NCI-H2107 (cell line): ENCODE measurements around the gene WAS.

Experiments
- DNase-seq: peaks from one replicate; lab custom pipeline; 2025; lab: John Stamatoyannopoulos, UW

Gene WAS

GRCh38 chrX:48711929-48712505 is 28.4 kb downstream of the WAS start:
- DNase-seq = no peak

DNA sequence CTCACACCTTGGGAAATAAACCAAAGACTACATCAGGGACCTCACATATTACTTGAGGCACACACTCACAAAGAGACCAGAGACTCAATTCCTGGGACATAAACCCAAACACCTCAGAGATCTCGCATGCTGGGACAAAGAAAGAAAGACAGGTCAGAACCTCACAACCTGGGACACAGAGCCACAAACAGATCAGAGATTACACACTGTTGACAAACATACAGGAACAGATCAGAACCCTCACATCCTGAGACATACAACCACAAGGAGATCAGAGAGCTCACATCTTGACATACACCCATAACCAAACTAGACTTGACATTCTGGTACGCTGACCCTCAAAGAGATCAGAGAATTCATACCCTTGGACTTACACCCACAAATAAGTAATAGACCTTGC is 30.2 kb downstream of the WAS start:
- DNase-seq = no peak

GRCh38 chrX:48714573-48714972 is 31.0 kb downstream of the WAS start:
- no peak for DNase-seq

- DNase-seq = no peak
These were observed 31.5 kb downstream of the WAS start for GRCh38 chrX:48715072-48715471.

GRCh38 chrX:48715876-48716502 is 32.4 kb downstream of the WAS start:
- DNase-seq = no peak

DNA sequence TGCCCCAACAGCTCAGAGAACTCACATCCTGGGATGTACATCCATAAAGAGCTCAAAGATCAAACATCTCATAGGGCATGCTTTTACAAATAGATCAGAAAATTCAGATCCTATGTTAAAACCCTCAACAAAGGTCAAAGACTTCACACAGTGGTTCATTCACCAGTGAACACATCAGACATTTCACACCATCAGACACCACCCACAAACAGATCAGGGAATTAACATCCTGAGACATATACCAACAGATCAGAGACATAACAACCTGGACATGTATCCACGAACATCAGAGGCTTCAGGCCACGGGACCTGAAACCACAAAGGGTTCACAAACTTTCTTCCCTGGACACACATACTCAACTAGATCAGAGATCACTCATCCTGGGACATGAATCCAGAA is 36.4 kb downstream of the WAS start:
- no peak for DNase-seq

DNA sequence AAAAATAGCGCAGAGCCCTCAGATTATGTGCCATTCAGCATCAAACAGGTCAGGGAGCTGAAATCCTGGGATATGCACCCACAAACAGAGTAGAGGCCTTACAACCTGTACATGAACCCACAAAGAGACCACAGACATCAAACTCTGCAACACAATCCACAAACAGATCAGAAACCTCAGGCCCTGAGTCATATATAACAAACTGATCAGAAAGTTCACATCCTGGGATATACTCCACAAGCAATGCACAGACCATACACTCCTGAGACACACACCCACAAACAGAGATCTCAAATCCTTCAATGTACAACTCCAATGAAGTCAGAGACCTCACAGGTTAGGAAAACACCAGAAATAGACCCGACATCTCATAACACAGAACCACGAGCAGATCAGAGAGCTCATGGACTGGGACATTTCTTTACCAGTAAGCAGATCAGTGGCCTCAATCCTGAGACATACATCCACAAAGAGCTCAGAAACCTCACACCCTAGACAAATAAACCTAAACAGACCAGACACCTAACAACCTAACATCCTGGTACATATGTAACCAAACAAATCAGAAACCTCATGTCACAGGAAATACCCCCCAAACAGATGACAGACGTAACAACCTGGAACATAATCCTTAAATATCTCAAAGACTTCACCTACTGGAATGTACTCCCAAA is 37.1 kb downstream of the WAS start:
- DNase-seq = no peak

GRCh38 chrX:48721916-48722315 is 38.3 kb downstream of the WAS start:
- DNase-seq = no peak

GRCh38 chrX:48726596-48726995 is 43.0 kb downstream of the WAS start:
- no peak for DNase-seq

GRCh38 chrX:48728653-48729052 is 45.1 kb downstream of the WAS start:
- DNase-seq = no peak

GRCh38 chrX:48736303-48736702 is 52.7 kb downstream of the WAS start:
- DNase-seq = no peak

- DNase-seq = no peak
These were observed 53.2 kb downstream of the WAS start for GRCh38 chrX:48736878-48737212.

DNA sequence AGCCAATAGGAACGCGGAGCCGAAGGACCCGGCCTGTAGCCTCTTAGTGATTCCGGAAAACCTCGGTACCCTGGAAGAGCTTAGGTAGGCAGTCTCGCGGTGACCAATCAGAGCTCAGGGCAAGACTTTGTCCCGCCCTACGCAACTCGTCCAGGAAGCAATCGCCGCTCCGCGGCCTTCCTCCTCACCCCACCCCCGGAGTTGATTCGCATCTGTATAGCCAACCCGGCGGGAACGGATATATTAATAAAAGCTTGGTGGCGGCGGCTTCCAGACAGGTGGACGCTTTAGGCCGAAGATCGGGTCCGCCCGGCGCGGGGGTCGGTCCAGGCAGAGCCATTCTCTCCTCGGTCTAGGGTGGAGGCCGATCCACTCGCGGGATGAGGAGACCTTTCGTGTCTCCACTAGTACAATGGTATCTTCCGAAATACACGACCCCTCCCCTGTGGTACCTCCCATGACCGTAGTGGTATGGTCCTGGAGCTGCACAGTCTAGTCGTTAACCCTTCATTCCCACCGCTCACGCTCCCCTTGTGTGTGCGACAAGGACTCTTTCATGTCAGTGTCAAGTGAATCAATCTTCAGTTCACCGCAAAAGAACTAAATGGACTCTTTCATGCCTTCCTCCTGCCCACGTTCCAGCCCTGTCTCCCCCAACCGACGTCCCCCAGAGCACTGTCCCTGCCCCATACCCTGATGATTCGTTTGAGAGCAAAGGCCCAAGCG is 53.8 kb downstream of the WAS start:
- DNase-seq = peak; percentile 93

GRCh38 chrX:48737940-48738339 is 54.3 kb downstream of the WAS start:
- no peak for DNase-seq
